Liver (tissue), 9 donors: ENCODE results near the gene GCNA. TPM values are rescaled to one million over a fixed set of nuclear protein-coding genes. Genes with fewer than 3 reads are reported as not detected.

Experiments used
- DNase-seq: peaks from one replicate; pipeline ENCODE4 v3.0.0-alpha.2; 2017; ENCODE audit warnings: low spot score
- H3K27ac ChIP-seq, 2 donors: one replicate each; pipeline ENCODE4 v1.7.0; 2013; ENCODE audit warnings: inconsistent platforms in 2 of 2, low read length in 2 of 2, control low read depth in 1 of 2, low read depth in 1 of 2, mild to moderate bottlenecking in 1 of 2
- H3K27me3 ChIP-seq, 4 donors: one replicate each; pipeline versions ENCODE4 v1.6.1 to v1.7.0; 2013; ENCODE audit warnings: low read length in 3 of 4, inconsistent platforms in 1 of 4, mild to moderate bottlenecking in 1 of 4, moderate library complexity in 1 of 4; ENCODE audit not compliant: control insufficient read depth in 4 of 4, insufficient read depth in 4 of 4
- H3K36me3 ChIP-seq, 4 donors: one replicate each; pipeline versions ENCODE4 v1.6.1 to v1.7.0; 2013; ENCODE audit warnings: low read length in 3 of 4, mild to moderate bottlenecking in 3 of 4, low read depth in 1 of 4, moderate library complexity in 1 of 4; ENCODE audit not compliant: control insufficient read depth in 4 of 4, insufficient read depth in 3 of 4
- H3K4me1 ChIP-seq, 4 donors: one replicate each; pipeline versions ENCODE4 v1.6.1 to v1.7.0; 2013; ENCODE audit warnings: low read length in 3 of 4, mild to moderate bottlenecking in 3 of 4, moderate library complexity in 1 of 4; ENCODE audit not compliant: control insufficient read depth in 4 of 4, insufficient read depth in 4 of 4
- H3K4me3 ChIP-seq, 3 donors: one replicate each; pipeline versions ENCODE4 v1.6.1 to v1.7.0; 2013; ENCODE audit warnings: low read length in 3 of 3, control low read depth in 1 of 3, low read depth in 1 of 3, mild to moderate bottlenecking in 1 of 3
- H3K9ac ChIP-seq, 2 donors: one replicate each; pipeline ENCODE4 v1.7.0; 2013; ENCODE audit warnings: low read length in 2 of 2, mild to moderate bottlenecking in 2 of 2, moderate library complexity in 2 of 2, control low read depth in 1 of 2, low read depth in 1 of 2
- H3K9me3 ChIP-seq, 4 donors: one replicate each; pipeline versions ENCODE4 v1.6.1 to v1.7.0; 2013; ENCODE audit warnings: low read length in 3 of 4; ENCODE audit not compliant: control insufficient read depth in 4 of 4
- EGR1 ChIP-seq, 2 donors: IDR thresholded peaks; 2 replicates each; pipeline ENCODE4 v1.6.1; 2016 to 2018; ENCODE audit warnings: antibody characterized with exemption in 2 of 2, low read depth in 2 of 2
- FOXA1 ChIP-seq: IDR thresholded peaks from 2 replicates; pipeline ENCODE4 v1.6.1; 2016; ENCODE audit warnings: antibody characterized with exemption
- FOXA2 ChIP-seq: IDR thresholded peaks from 2 replicates; pipeline ENCODE4 v1.6.1; 2016; ENCODE audit warnings: antibody characterized with exemption
- GABPA ChIP-seq, 2 donors: IDR thresholded peaks in 1 of 2; conservative IDR thresholded peaks in 1 of 2; 2 replicates each; pipeline ENCODE4 v1.6.1; 2016; ENCODE audit warnings: antibody characterized with exemption in 2 of 2, mild to moderate bottlenecking in 1 of 2, moderate library complexity in 1 of 2
- HNF4A ChIP-seq, 2 donors: conservative IDR thresholded peaks; 2 replicates each; pipeline ENCODE4 v1.6.1; 2016; ENCODE audit warnings: antibody characterized with exemption in 2 of 2, mild to moderate bottlenecking in 2 of 2
- HNF4G ChIP-seq: IDR thresholded peaks from 2 replicates; pipeline ENCODE4 v1.6.1; 2016; ENCODE audit warnings: antibody characterized with exemption
- JUND ChIP-seq, 2 donors: IDR thresholded peaks; 2 replicates each; pipeline ENCODE4 v1.6.1; 2016; ENCODE audit warnings: antibody characterized with exemption in 2 of 2
- NR2F2 ChIP-seq: IDR thresholded peaks from 2 replicates; pipeline ENCODE4 v1.6.1; 2016; ENCODE audit warnings: antibody characterized with exemption
- RAD21 ChIP-seq, 2 donors: IDR thresholded peaks; 2 replicates each; pipeline ENCODE4 v1.6.1; 2016; ENCODE audit warnings: antibody characterized with exemption in 2 of 2, mild to moderate bottlenecking in 2 of 2
- RXRA ChIP-seq, 2 donors: IDR thresholded peaks; 2 replicates each; pipeline ENCODE4 v1.6.1; 2017 to 2018; ENCODE audit warnings: antibody characterized with exemption in 2 of 2, mild to moderate bottlenecking in 1 of 2
- SP1 ChIP-seq: IDR thresholded peaks from 2 replicates; pipeline ENCODE4 v1.6.1; 2018; ENCODE audit warnings: antibody characterized with exemption, mild to moderate bottlenecking
- TAF1 ChIP-seq: conservative IDR thresholded peaks from 2 replicates; pipeline ENCODE4 v1.6.1; 2016; ENCODE audit warnings: antibody characterized with exemption, mild to moderate bottlenecking
- YY1 ChIP-seq: IDR thresholded peaks from 2 replicates; pipeline ENCODE4 v1.6.1; 2016; ENCODE audit warnings: antibody characterized with exemption, mild to moderate bottlenecking
- WGBS: extraction: QIAGEN DNeasy Blood & Tissue Kit; methylation state at CpG from one replicate; pipeline ENCODE4 v1.1.7; 2013; 5-methylcytosine and 5-hydroxymethylcytosine counted together
- polyA plus RNA-seq, 2 donors: library from polyadenylated mRNA; stranded (reverse) in 1 of 2; unstranded in 1 of 2; fragments of 200-250 nt in 1 of 2; fragments of >200 nt in 1 of 2; fragmentation: Nextera tagmentation in 1 of 2; extraction: Ambion mirVana in 1 of 2; gene quantifications; one replicate each; pipeline versions ENCODE4 v1.2.1 to v1.2.3, GENCODE V29; 2013 to 2015
- total RNA-seq, 2 donors: library from RNA; depleted of rRNA; stranded (reverse); fragments of >200 nt; gene quantifications; one replicate each; pipeline ENCODE4 v1.2.3, GENCODE V29; 2014
- TF ChIP-seq, protein P1 (sequence below): IDR thresholded peaks from 2 replicates; pipeline ENCODE4 v1.6.1; 2016; ENCODE audit warnings: antibody characterized with exemption
- TF ChIP-seq, protein P2 (sequence below): IDR thresholded peaks from 2 replicates; pipeline ENCODE4 v1.6.1; 2016; ENCODE audit warnings: antibody characterized with exemption, mild to moderate bottlenecking
- TF ChIP-seq, protein P3 (sequence below): fragments of 150-350 bp; IDR thresholded peaks from 2 replicates; pipeline ENCODE4 v1.5.1; 2017; ENCODE audit warnings: improper control_type of control experiment, low read depth, low read length; ENCODE audit not compliant: missing input control
- TF ChIP-seq, protein P4 (sequence below): IDR thresholded peaks from 2 replicates; pipeline ENCODE4 v1.6.1; 2016; ENCODE audit warnings: antibody characterized with exemption
- TF ChIP-seq, protein P5 (sequence below): IDR thresholded peaks from 2 replicates; pipeline ENCODE4 v1.6.1; 2016; ENCODE audit warnings: antibody characterized with exemption
- donor health status: healthy.
- donor health status: healthy.
- donor health status: healthy.
- donor health status: healthy.
- donor health status: healthy.

GCNA gene
- total and polyA plus RNA-seq, 4 donors, result 0.18 to 3.7 (median 0.73) TPM

DNA sequence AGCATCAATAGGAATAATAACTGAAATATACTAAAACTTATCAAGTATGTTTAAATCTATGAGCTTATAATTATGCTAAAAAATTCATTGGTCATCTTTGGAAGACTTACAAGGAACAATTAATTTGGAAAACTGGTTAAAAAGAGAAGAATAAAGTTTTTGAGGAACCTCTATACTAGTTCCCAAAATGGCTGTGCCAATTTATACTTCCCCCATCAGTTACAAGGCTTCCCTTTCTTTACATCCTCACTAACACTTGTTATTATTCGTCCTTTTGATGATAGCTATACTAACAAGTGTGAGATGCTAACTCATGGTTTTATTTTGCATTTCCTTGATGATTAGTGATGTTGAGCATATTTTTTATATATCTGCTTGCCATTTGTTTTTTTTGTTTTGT, 28.3 kb upstream of the GCNA start:
- Histone ChIP-seq H3K9me3 (no peaks in the 10 kb centered on the region), H3K27ac (no peak overlapping the region), H3K4me3 (no peak overlapping the region), H3K36me3 (peaks cover 2 to 21% (median 20%) of the 10 kb centered on the region in 4 donors), H3K27me3 (no peaks in the 10 kb centered on the region), H3K4me1 (no peaks in the 10 kb centered on the region), H3K9ac (no peak overlapping the region)
- DNase-seq, result no peak
- WGBS, result 74% methylated on average over 1 of the region's 1 CpG
- no peak for TF ChIP-seq TAF1
- no peak for TF ChIP-seq FOXA2
- TF ChIP-seq GABPA (IDR thresholded peaks at IDR 0.05 in 1 of 2, conservative IDR thresholded peaks at IDR 0.05 in 1 of 2), result no peak
- no peak for TF ChIP-seq FOXA1

DNA sequence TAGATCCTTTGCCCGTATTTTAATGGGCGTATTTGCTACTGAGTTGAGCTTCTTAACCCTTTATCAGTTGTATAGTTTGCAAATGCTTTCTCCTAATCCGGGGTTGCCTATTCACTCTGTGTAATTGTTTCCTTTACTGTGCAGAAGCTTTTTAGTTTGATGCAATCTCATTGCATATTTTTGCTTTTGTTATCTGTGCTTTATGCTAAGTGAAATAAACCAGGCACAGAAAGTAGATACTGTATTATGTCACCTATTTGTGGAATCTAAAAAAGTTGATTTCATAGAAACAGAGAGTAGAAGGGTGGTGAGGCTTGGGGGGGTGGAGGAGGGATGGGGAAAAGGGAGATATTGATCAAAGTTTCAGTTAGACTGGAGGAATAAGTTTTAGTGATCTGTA, 27.7 kb upstream of the GCNA start:
- Histone ChIP-seq H3K27ac (no peak overlapping the region), H3K9ac (no peak overlapping the region), H3K36me3 (peaks cover 2 to 20% (median 18%) of the 10 kb centered on the region in 4 donors), H3K27me3 (no peaks in the 10 kb centered on the region), H3K4me1 (no peaks in the 10 kb centered on the region), H3K9me3 (no peaks in the 10 kb centered on the region), H3K4me3 (no peak overlapping the region)
- WGBS, result 82% methylated on average over 3 of the region's 3 CpGs
- DNase-seq, result no peak
- no peak for TF ChIP-seq RAD21 (IDR thresholded peaks at IDR 0.05)
- no peak for TF ChIP-seq GABPA (IDR thresholded peaks at IDR 0.05 in 1 of 2, conservative IDR thresholded peaks at IDR 0.05 in 1 of 2)
- TF ChIP-seq SP1, result no peak
- TF ChIP-seq, protein P1, sequence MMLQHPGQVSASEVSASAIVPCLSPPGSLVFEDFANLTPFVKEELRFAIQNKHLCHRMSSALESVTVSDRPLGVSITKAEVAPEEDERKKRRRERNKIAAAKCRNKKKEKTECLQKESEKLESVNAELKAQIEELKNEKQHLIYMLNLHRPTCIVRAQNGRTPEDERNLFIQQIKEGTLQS, result no peak
- no peak for TF ChIP-seq HNF4A (conservative IDR thresholded peaks at IDR 0.05)
- TF ChIP-seq, protein P2, sequence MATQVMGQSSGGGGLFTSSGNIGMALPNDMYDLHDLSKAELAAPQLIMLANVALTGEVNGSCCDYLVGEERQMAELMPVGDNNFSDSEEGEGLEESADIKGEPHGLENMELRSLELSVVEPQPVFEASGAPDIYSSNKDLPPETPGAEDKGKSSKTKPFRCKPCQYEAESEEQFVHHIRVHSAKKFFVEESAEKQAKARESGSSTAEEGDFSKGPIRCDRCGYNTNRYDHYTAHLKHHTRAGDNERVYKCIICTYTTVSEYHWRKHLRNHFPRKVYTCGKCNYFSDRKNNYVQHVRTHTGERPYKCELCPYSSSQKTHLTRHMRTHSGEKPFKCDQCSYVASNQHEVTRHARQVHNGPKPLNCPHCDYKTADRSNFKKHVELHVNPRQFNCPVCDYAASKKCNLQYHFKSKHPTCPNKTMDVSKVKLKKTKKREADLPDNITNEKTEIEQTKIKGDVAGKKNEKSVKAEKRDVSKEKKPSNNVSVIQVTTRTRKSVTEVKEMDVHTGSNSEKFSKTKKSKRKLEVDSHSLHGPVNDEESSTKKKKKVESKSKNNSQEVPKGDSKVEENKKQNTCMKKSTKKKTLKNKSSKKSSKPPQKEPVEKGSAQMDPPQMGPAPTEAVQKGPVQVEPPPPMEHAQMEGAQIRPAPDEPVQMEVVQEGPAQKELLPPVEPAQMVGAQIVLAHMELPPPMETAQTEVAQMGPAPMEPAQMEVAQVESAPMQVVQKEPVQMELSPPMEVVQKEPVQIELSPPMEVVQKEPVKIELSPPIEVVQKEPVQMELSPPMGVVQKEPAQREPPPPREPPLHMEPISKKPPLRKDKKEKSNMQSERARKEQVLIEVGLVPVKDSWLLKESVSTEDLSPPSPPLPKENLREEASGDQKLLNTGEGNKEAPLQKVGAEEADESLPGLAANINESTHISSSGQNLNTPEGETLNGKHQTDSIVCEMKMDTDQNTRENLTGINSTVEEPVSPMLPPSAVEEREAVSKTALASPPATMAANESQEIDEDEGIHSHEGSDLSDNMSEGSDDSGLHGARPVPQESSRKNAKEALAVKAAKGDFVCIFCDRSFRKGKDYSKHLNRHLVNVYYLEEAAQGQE, result no peak
- TF ChIP-seq RXRA (IDR thresholded peaks at IDR 0.05), result no peak
- TF ChIP-seq, protein P3, sequence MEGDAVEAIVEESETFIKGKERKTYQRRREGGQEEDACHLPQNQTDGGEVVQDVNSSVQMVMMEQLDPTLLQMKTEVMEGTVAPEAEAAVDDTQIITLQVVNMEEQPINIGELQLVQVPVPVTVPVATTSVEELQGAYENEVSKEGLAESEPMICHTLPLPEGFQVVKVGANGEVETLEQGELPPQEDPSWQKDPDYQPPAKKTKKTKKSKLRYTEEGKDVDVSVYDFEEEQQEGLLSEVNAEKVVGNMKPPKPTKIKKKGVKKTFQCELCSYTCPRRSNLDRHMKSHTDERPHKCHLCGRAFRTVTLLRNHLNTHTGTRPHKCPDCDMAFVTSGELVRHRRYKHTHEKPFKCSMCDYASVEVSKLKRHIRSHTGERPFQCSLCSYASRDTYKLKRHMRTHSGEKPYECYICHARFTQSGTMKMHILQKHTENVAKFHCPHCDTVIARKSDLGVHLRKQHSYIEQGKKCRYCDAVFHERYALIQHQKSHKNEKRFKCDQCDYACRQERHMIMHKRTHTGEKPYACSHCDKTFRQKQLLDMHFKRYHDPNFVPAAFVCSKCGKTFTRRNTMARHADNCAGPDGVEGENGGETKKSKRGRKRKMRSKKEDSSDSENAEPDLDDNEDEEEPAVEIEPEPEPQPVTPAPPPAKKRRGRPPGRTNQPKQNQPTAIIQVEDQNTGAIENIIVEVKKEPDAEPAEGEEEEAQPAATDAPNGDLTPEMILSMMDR, result no peak
- no peak for TF ChIP-seq NR2F2
- TF ChIP-seq, protein P4, sequence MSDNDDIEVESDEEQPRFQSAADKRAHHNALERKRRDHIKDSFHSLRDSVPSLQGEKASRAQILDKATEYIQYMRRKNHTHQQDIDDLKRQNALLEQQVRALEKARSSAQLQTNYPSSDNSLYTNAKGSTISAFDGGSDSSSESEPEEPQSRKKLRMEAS, result no peak
- no peak for TF ChIP-seq YY1
- TF ChIP-seq FOXA1, result no peak
- TF ChIP-seq JUND (IDR thresholded peaks at IDR 0.05), result no peak
- TF ChIP-seq, protein P5, sequence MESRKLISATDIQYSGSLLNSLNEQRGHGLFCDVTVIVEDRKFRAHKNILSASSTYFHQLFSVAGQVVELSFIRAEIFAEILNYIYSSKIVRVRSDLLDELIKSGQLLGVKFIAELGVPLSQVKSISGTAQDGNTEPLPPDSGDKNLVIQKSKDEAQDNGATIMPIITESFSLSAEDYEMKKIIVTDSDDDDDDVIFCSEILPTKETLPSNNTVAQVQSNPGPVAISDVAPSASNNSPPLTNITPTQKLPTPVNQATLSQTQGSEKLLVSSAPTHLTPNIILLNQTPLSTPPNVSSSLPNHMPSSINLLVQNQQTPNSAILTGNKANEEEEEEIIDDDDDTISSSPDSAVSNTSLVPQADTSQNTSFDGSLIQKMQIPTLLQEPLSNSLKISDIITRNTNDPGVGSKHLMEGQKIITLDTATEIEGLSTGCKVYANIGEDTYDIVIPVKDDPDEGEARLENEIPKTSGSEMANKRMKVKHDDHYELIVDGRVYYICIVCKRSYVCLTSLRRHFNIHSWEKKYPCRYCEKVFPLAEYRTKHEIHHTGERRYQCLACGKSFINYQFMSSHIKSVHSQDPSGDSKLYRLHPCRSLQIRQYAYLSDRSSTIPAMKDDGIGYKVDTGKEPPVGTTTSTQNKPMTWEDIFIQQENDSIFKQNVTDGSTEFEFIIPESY, result no peak
- TF ChIP-seq FOXA2, result no peak
- TF ChIP-seq EGR1 (IDR thresholded peaks at IDR 0.05; ENCODE audit: low read depth in 2 of 2), result no peak
- no peak for TF ChIP-seq TAF1
- no peak for TF ChIP-seq HNF4G
